Jurkat, Clone E6-1 (cell line): Measurements from ENCODE around the gene ACVR1.
"Not testable (repeated sequence)": the region's sequence is repeated elsewhere in the genome, so short reads cannot be mapped to it uniquely, and the experiment has no call there.

Experiments used
- DNase-seq: peaks from one replicate; pipeline ENCODE4 v3.0.0-alpha.2; 2011; ENCODE audit warnings: low read depth, low spot score
- H3K4me3 ChIP-seq: 2 replicates; pipeline ENCODE4 v1.5.1; 2011; ENCODE audit warnings: mild to moderate bottlenecking, low read length, control low read depth, moderate library complexity

The ACVR1 gene

DNA sequence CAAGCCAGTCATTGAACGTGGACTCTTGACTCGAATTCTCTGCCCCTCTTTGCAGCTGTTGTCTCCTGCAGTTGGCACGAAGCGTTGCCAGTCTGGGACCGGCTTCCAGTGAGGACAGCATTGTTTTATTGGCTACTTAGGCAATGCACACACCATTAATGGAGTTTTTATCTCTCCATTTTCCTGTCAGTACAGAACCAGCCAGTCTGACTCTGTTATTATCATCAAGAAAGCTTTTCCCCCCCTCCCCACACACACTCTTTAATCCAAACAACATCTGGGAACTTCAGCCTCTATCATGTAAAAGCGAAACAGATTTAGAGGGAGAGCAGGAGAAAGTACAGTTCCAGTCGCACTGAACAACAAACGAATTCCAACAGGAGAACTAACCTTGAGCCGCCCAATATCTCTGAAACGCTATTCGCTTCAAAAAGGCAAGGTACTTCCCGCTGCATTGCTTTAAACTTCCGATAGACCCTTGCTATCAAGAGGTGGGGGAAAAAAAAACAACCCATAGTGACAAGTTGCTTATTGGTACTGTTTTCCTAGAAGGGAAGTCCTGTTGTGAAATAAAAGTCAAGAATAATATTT lies 38.2 kb downstream of the ACVR1 start:
- H3K4me3 ChIP-seq = no peak overlapping the region
- no peak for DNase-seq

DNA sequence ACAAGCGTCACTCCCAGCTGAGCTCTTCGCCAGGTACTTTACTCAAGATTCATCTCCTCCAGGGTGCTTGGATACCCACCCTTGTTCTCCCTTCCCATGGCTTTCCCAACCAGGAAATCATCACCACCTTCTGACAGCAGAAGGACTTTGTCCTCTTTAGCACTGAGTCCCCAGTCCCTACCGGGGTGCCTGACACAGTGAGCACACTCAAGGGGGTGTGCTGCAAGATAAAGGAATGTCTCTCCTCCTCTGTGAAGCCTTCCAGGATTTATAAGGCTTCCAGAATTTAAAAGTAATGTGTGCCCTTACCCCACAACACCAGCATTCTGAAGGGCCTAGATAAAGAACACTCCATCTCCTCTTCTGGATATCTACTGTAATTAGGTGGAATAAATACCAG lies 39.6 kb downstream of the ACVR1 start:
- no peak overlapping the region for H3K4me3 ChIP-seq
- DNase-seq = no peak

DNA sequence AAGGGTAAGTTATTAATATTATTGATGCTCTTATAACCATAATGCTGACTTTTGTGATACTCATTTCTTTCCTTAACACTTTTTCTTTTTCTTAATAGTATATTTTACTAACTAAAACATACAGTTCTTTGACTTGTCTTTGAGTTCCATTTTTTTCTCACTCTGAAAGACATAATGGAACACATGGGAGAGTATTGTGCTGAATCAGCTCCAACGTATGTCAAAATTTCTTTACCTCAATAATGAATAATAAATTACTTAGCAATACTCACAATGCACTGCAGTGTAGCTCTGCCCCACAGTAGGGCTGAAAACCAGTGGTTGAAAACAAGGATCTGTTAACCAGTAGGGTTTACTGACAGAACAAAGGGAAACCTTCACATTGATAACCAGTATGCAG lies 40.7 kb downstream of the ACVR1 start:
- H3K4me3 ChIP-seq = no peak overlapping the region
- DNase-seq = no peak

DNA sequence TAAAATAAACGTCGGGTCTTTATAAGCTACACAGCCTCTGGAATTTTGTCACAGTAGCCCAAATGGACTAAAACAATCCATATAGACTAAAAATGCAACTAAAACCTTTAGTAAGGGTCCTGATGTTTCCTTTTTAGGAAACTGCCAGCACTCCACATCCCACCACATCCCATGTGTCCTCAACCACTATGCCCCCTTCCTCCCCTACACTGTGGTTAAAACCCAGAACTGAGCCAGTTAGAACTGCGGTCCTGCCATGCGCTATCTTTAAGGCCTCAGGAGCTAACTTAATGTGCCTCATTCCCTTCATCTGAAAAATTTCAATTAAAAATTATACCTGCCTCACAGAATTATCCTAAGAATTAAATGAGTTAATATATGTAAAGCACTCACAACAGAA lies 41.1 kb downstream of the ACVR1 start:
- no peak overlapping the region for H3K4me3 ChIP-seq
- peak; percentile 18 for DNase-seq

DNA sequence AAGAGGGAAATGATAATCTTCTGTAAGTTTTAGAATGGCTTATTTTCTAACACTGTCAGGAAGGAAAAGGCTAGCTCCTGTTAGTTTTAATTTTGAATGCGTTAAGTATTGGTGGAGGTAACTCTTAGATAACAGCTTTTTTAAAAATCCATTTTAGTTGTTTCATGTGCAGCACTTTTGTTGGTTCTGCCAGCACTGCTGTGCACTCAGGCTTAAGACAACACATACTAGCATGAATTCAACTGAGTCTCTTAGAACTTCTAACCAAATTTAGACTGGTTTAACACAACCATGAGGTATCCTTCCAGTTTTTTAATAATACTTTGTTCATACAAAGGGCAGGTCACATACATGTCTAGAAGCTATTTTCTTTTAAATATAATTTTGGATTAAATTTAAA lies 42.4 kb downstream of the ACVR1 start:
- no peak overlapping the region for H3K4me3 ChIP-seq
- no peak for DNase-seq

DNA sequence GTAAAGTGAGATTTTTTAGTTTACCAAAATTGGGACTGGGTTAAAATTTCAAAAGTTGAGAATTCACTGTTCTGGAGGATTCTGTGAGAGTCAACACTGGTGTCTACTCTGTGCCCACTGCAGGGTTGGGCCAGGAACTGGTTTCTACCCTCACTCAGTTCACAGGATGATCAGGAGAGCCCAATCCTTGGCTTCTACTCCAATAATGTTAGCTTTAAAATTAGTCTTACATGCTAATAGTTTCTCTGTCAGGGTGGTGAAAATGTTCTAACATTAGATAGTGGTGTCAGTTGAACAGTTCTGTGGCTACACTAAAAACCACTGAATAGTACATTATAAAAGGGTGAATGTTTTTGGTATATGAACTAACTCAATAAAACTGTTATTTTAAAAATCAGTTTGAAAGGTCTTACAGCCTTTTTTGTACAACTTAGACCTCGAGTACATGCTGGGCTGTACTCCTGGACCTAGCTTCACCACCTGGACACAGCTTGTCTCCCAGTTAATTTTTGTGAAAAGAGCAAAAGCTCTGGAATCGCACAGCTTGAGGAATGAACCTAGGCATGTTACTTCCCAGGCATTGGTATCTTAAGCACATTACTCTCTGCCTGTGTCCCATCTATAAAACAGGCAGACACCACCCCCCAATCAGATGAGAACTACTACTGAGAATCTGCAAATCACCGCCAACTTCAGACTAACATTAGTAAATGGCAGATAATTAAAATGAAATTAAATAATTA lies 44.4 kb downstream of the ACVR1 start:
- no peak overlapping the region for H3K4me3 ChIP-seq
- no peak for DNase-seq

DNA sequence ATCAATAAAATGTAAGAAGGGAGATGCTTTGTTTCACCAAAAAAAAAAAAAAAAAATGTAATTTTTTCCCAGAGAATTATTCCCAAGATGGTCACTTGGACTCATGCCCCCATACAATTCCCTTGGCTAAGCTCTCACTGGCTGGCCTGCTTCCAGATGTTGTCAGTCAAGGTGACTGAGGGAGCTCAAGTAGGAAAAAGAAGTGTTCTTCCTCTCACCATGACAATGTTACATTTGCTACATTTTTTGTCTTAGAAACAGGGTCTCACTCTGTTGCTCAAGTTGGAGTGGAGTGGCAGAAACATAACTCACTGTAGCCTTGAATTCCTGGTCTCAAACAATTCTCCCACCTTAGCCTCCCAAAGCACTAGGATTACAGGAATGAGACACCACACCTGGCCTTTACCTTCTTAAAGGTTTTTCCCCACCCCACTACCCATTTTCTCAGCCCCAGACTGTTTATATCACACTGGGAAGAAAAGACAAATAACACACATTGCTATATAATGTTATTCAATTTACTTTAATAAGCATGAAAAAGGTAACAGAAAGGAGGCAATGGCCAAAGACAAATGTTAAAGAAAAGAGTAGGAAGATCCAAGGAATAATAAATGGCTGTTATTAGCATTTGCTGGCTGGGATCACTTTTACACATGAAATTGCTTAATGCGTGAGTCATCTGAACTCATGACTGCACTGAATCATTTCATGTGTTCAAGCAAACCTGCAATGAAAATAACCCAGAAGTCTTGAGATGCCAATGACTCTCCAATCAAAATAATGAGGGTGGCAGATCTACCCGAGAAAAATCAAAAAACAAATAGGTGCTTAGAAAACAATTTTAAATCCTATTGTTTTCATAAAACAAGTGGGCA lies 45.2 kb downstream of the ACVR1 start:
- no peak overlapping the region for H3K4me3 ChIP-seq
- DNase-seq = no peak

DNA sequence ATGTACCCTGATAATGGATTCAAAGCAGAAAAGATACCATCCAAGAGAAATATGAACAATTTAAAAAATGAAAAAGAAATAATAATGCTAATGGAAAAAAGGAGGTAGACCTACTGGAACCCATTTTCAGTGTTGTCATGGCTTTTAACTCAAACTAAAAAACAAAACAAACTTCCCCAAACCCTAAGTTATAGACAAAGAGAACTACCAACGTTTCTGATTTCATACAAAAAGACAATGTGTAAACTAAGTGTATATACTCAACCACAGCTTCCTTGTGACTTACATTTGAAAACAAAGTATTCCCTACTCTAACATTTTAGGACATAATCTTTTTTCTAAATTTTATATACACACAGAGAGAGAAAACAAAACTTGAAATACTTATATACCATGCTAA lies 45.9 kb downstream of the ACVR1 start:
- DNase-seq = no peak

DNA sequence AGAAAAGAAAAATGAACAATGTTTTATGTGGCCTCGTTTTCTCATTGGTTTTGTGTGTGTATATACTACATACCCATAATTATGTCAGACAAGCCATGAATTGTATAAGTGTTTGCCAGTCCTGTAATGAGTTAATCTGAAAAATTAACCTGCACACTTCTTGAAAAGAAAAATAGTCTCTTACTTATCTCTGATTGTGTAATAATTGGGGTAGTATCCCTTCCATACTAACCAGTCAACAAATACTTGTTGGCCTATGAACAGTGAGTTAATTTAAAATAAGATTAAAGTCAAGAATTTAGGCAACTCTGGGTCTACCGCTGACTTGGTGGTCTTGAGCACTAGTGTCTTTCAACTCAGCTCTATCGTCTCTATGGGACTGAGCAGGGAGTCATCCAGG lies 48.8 kb downstream of the ACVR1 start:
- no peak overlapping the region for H3K4me3 ChIP-seq
- no peak for DNase-seq

More for the DNA sequence above, 45.9 kb downstream of the ACVR1 start:
- no peak overlapping the region for H3K4me3 ChIP-seq

DNA sequence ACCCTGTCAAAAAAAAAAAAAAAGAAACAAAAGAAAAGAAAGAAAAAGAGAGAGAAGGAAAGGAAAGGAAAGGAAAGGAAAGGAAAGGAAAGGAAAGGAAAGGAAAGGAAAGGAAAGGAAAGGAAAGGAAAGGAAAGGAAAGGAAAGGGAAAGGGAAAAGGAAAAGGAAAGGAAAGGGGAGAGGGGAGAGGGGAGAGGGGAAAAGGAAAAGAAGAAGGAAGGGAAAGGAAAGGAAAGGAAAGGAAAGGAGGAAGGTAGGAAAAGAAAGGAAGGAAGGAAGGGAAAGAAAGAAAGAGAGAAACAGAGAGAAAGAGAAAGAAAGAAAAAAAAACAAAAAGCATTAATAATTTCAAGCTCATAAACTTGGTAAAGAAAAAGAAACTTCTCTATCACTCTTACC lies 49.5 kb downstream of the ACVR1 start:
- H3K4me3 ChIP-seq, DNase-seq: not testable (repeated sequence)

DNA sequence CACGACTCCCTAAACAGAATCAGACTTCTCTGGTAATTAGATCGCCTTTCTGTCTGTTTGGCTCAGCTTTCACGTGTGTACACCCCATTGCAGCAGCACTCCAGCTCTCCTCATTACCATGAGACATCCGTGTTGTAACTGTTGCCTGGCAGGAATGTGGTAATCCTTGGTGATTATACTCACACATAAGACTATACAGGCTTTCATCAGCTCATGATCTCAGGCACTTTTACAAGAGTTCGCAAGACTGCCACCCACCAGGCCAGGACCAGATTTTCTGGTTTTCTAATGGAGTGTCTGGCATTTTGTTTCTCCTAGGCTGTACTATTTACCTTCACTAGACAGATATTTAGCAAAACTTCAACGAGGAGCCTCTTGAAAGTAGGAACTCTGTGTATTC lies 50.2 kb downstream of the ACVR1 start:
- no peak overlapping the region for H3K4me3 ChIP-seq
- DNase-seq = no peak

DNA sequence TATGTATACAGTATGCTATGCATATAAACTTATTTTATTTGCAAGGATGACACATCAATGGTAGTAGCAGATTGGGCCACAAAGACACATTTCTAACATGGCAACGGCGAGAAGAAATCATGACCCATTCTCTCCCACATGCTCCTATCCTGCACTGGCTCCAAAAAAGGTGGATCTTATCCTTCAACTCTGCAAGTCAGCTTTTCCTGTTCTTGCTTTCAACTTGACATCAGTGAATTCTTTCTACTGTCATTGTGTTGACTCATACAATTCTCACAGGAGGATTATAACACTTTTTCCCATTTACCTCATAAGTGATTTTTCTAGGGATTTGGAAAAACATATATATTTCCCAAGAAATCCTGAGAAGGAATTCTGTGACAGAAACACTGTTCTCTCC lies 53.1 kb downstream of the ACVR1 start:
- no peak for DNase-seq
- H3K4me3 ChIP-seq = no peak overlapping the region

DNA sequence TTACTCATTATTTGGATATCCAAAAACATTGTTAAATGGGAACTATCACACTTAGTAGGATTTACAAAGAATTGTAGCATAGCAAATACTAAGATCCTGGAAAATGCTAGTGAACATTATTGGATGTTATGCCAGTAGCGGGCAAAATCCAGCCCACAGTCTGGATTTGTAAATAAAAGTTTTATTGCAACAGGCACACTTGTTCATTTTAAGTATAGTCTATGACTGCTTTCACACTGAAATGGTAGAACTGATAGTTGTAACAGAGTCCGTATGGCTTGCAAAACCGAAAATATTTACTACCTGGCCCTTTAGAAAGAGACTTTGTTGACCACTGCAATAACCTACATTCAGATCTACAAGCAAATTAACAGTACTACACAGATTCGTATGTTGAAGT lies 53.6 kb downstream of the ACVR1 start:
- DNase-seq = no peak
- H3K4me3 ChIP-seq = no peak overlapping the region

DNA sequence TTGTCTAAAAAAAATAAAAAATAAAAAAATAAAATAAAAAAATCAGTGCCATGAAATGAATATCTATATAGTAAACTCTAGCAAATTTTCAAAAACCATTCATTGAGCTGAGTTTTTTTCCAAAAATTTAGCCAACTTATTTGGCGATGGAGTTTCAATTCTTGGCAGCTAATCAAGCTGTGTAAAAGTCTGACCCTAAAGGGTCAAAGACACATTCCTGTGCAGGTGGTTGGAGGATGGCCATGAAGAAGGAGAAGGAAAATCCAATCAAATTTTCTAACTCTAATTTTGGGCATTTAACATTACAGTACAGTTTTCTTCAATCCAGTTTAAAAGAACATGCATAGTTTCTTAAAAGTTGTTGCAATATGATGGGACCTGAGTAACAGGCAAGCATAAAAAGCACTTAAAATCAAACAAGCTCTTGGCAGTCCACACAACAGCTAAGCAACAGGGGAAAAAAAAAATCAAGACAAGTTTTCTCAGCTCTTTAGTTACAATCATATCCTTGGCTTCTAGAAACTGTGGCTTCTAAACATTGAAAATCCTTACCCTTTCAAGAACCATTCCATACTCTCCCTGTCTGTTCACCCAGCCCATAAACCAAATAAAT lies 54.5 kb downstream of the ACVR1 start:
- H3K4me3 ChIP-seq = no peak overlapping the region
- no peak for DNase-seq

DNA sequence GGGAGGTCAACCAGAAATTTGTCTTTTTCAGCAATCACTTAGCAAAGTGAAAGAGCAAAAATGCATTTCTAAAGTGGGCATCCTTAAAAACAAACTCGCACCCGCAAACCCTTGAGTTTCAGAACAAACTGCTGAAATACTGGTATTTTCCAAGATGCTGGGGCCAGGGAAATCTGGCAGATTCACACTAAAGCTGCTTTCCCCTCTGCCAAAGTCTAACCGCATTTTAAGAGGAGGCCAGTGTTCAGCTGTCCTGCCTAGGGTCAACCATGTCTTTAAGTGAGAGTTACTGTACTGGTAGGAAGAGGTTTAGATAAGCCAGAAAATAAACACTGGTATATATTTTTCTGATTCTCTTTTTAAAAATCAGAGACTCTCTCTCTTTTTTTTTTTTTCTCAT lies 55.9 kb downstream of the ACVR1 start:
- DNase-seq = no peak
- no peak overlapping the region for H3K4me3 ChIP-seq

DNA sequence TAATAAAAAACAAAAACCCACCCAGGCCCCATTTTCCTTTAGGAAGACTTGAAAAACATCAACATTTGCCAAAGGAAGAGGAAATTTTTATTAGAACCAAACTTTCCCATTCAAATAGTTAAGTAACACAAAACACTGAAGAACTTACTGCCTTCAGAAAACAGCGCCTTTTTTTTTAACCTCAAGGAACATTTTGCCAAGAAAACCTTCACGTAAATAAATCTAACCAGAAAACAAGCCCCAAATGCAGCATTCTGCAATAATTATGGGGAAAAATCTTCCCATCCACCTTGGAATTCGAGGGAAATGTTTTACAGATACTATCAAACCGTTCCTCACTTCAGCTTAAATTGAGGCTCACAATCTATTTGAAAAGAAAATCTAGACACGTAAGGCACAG lies 56.4 kb downstream of the ACVR1 start:
- DNase-seq = no peak
- H3K4me3 ChIP-seq = no peak overlapping the region

DNA sequence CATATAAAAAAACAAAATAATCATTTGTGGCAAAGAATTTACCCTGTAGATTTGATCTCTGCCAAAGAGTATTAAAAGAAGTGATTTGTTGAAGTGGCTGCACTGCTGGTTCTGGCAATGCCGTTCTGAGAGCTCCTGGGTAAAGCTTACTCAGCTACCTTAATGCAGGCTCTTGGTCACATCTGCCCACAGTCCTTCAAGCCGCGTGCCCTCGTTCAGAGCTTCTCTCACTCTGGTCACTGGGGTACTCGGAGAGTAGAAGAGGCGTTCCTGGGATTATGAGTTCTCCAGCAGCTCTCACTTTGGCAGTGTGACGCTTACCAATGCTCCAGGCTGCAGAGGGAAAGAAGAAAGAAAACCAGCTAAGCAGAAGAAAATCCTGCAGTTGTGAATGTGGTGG lies 57.9 kb downstream of the ACVR1 start:
- H3K4me3 ChIP-seq = no peak overlapping the region
- no peak for DNase-seq

DNA sequence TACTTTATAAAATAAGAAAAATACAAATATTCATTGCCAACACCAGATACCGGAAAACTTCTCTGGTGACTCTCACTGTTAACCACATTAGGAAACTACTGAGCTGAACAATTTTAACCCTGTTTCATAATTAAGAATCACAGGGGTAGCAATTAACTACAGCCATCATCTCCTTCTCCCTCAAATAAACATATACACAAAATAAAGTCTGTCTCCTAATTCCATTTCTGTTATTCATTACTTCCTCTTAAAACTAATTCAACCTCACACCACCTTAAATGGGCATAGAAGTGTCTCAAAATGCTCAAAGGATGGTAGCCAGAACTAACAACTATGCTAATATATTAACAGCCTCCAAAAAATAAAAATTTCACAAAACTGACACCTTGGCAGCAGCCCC lies 60.7 kb downstream of the ACVR1 start:
- no peak for DNase-seq
- no peak overlapping the region for H3K4me3 ChIP-seq

DNA sequence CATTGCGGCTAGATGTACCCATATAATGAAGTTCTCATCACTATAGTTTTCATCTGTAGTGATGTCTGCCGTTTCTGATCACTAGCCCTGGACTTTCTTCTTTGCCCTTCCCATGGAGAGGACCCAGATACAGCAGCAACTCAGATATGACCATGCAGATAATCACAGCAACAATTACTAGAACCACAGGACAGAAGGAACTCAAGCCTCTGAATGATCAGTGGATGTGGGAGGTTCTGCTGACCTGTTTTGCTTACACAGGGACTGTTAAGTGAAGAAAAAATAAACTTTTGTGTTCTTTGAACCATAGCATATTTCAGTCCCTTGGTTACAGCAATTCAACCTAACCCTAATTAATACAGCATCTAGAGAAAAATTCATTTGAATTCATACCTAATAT lies 62.7 kb downstream of the ACVR1 start:
- no peak overlapping the region for H3K4me3 ChIP-seq
- no peak for DNase-seq

DNA sequence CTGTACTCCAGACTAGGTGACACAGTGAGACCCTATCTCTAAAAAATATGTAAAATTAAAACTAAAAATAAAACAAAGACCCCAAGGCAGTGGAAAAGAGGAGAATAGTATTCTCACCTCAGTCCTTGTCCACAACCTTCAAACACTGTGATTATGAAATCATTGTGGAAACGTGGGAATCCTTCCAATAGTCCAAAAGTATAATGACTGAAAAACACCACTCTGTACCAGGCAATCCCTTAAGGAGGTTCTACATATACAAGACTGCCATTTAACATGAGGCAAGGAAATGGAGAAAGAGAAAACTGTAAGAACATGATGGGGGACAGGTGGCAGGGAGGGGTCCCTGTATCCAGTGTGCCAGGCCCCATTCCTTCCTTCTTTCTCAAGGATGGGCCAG lies 66.1 kb downstream of the ACVR1 start:
- no peak overlapping the region for H3K4me3 ChIP-seq
- no peak for DNase-seq
